NT2/D1 (cell line): ENCODE data around the gene HSPB9.

Experiments
- SUZ12 ChIP-seq: IDR thresholded peaks from 2 replicates; pipeline ENCODE4 v1.6.1; 2011; ENCODE audit not compliant: insufficient read length, insufficient read depth; ENCODE audit errors: extremely low read depth
- ZNF274 ChIP-seq: IDR thresholded peaks from 2 replicates; pipeline ENCODE4 v1.6.1; 2011; ENCODE audit warnings: mild to moderate bottlenecking, low read depth, low read length

- TF ChIP-seq SUZ12 (no peak), ZNF274 (no peak)
Measured at GRCh38 chr17:42163113-42163512, 40.5 kb downstream of the HSPB9 start.
